ENCODE results near the gene SCAMP2. TPM values are rescaled to one million over a fixed set of nuclear protein-coding genes. Genes with fewer than 3 reads are reported as not detected.

The SCAMP2 gene
- polyA plus RNA-seq, 1 experiment, result 116 TPM

DNA sequence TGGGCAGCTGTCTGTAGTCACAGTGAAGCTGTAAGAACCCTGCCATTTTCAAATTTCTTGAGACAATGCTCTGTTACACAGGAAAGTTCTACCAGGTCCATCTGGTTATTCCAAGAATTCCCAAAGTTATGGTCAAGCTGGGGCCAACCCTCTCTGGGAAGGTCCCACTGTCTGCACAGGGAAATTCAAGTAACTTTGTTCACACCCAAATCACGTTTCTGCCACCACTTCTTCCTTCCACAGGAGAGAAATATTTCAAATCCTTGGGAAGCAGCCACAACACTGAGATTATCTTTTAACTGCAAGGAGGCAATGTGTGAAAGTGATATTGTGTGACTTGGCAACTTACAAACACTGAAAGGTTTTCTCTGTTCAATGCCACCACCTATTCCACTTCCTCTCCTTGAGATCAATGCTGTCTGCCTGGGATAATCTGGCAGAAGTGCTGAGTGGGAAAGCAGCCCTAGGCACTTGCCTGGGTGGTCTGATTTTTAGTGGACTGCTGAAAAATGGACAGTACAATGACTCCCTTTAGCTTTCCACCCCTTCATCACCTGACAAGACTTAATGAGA, 5.6 kb downstream of the SCAMP2 start:
- no peak for DNase-seq (ENCODE audit: low read depth, low spot score)
- CTCF ChIA-PET, result interaction anchor here (1.1 kb wide), 1 partner anchor 34 kb away, joined by 7 read pairs; no protein-coding TSS in a partner anchor
- Histone ChIP-seq H3K27me3 (ENCODE audit: control insufficient read depth, insufficient read depth, low read length) (no peaks in the 10 kb centered on the region), H3K4me3 (ENCODE audit: low read depth, low read length) (no peak overlapping the region), H3K9me3 (ENCODE audit: control insufficient read depth, insufficient read depth, low read length) (no peaks in the 10 kb centered on the region), H3K27ac (ENCODE audit: low read depth, low read length) (no peak overlapping the region)
- TF ChIP-seq, protein P1, sequence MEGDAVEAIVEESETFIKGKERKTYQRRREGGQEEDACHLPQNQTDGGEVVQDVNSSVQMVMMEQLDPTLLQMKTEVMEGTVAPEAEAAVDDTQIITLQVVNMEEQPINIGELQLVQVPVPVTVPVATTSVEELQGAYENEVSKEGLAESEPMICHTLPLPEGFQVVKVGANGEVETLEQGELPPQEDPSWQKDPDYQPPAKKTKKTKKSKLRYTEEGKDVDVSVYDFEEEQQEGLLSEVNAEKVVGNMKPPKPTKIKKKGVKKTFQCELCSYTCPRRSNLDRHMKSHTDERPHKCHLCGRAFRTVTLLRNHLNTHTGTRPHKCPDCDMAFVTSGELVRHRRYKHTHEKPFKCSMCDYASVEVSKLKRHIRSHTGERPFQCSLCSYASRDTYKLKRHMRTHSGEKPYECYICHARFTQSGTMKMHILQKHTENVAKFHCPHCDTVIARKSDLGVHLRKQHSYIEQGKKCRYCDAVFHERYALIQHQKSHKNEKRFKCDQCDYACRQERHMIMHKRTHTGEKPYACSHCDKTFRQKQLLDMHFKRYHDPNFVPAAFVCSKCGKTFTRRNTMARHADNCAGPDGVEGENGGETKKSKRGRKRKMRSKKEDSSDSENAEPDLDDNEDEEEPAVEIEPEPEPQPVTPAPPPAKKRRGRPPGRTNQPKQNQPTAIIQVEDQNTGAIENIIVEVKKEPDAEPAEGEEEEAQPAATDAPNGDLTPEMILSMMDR (IDR thresholded peaks at IDR 0.05; ENCODE audit: low read depth, low read length), result no peak
- POLR2A ChIA-PET, result no interaction called here

DNA sequence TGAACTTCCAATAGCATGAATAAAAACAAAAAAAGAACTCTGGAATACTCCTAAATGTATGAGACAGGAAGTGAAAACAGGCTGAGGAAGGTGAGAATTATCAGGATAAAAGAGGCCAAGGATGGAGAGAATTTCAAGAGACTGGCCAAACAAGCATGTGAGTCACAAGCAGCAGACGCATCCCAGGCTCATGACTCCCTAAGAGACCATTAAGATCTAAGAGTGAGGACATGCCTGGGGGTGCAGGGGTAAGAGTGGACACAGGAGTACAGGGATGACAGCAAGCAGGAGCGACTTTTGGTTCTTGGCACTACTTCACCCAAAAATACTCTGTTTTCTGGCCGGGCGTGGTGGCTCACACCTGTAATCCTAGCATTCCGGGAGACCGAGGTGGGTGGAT, 7.1 kb downstream of the SCAMP2 start:
- CTCF ChIA-PET, result interaction anchor here (1.1 kb wide), 1 partner anchor 36 kb away, joined by 3 read pairs; no protein-coding TSS in a partner anchor
- Histone ChIP-seq H3K4me3 (ENCODE audit: low read depth, low read length) (no peak overlapping the region), H3K9me3 (ENCODE audit: control insufficient read depth, insufficient read depth, low read length) (no peaks in the 10 kb centered on the region), H3K27ac (ENCODE audit: low read depth, low read length) (peak overlapping the region; percentile 66), H3K27me3 (ENCODE audit: control insufficient read depth, insufficient read depth, low read length) (no peaks in the 10 kb centered on the region)
- peak; percentile 48 for DNase-seq (ENCODE audit: low read depth, low spot score)
- POLR2A ChIA-PET, result interaction anchor here (0.6 kb wide), 1 partner anchor 41 kb away, joined by 6 read pairs; no protein-coding TSS in a partner anchor
- TF ChIP-seq, protein P1 (IDR thresholded peaks at IDR 0.05; ENCODE audit: low read depth, low read length), result no peak

DNA sequence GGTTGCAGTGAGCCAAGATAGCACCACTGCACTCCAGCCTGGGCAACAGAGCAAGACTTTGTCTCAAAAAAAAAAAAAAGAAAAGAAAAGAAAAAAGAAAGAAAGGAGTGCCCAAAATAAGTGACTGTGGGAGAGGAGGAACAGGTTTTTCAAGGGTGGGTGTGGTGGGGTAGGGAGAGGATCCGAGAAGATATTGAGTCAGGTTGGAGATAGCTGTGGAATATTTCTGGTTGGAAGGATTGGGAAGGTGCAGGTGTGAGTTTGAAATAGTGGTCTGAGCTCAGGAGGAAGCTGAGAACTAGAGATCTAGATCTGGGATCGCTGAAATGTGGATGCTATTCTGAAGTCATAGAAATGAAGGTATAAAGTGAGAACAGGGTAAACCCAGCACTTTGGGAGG, 7.8 kb downstream of the SCAMP2 start:
- TF ChIP-seq, protein P1 (IDR thresholded peaks at IDR 0.05; ENCODE audit: low read depth, low read length), result no peak
- Histone ChIP-seq H3K9me3 (ENCODE audit: control insufficient read depth, insufficient read depth, low read length) (no peaks in the 10 kb centered on the region), H3K27me3 (ENCODE audit: control insufficient read depth, insufficient read depth, low read length) (no peaks in the 10 kb centered on the region), H3K4me3 (ENCODE audit: low read depth, low read length) (no peak overlapping the region), H3K27ac (ENCODE audit: low read depth, low read length) (no peak overlapping the region)
- POLR2A ChIA-PET, result interaction anchor here (0.6 to 0.7 kb wide), 2 partner anchors 37 to 40 kb away, joined by 4 to 6 read pairs; no protein-coding TSS in a partner anchor
- DNase-seq (ENCODE audit: low read depth, low spot score), result no peak
- CTCF ChIA-PET, result interaction anchor here (0.7 kb wide), 1 partner anchor 23 kb away, joined by 3 read pairs; no protein-coding TSS in a partner anchor

DNA sequence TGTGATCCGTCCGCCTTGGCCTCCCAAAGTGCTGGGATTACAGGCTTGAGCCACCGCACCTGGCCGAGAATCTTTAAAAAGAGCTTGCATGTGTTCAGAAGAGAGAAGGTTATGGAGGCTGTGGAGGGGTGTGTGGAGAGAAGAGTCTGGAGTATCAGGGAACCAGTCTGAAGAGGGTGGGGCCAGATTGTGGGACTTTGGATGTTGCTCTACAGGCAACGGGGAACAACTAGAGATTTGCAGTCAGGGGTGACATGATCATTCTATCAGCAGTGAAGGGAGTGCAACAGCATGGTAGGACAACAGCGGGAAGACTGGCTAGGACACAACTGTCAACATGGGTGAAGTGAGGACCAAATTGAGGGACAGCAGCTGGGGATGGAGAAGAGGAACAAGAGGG, 8.9 kb downstream of the SCAMP2 start:
- no peak for DNase-seq (ENCODE audit: low read depth, low spot score)
- H3K4me3 ChIP-seq (ENCODE audit: low read depth, low read length), result no peak overlapping the region
- H3K9me3 ChIP-seq (ENCODE audit: control insufficient read depth, insufficient read depth, low read length), result no peaks in the 10 kb centered on the region
- no peak overlapping the region for H3K27ac ChIP-seq (ENCODE audit: low read depth, low read length)
- POLR2A ChIA-PET, result no interaction called here
- TF ChIP-seq, protein P1 (IDR thresholded peaks at IDR 0.05; ENCODE audit: low read depth, low read length), result no peak
- CTCF ChIA-PET, result no interaction called here
- H3K27me3 ChIP-seq (ENCODE audit: control insufficient read depth, insufficient read depth, low read length), result no peaks in the 10 kb centered on the region

DNA sequence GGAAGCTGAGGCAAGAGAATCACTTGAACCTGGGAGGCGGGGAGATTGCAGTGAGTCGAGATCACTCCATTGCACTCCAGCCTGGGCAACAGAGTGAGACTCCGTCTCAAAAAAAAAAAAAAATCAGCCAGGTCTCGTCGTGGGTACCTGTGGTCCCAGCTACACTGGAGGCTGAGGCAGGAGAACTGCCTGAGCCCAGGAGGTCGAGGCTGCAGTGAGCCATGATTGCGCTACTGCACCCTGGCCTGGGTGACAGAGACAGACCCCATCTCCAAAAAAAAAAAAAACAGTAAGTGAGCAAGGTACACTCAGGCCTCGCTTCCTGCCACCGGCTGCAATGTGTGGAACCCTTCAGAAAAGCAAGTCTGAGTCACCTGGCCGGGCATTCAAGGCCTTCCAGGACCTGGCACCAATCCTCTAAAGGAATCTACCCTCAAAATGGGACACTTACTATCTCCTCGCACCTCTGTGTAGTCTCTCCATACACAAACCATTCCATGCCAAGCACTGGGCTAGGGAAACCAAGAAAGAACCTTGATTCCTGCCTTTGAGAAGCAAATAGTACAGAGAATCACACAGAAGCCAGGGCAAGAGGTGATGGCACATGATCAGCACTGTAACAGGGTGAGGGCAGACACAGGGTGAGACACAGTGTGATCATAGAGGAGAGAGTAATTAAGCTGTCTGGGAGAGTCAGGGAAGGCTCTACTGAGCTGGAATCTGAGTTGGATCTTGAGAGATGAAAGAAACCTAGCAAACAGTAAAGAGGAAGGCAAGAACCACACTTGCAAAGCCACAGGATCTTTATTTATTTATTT, 9.7 kb downstream of the SCAMP2 start:
- Histone ChIP-seq H3K4me3 (ENCODE audit: low read depth, low read length) (no peak overlapping the region), H3K9me3 (ENCODE audit: control insufficient read depth, insufficient read depth, low read length) (no peaks in the 10 kb centered on the region), H3K27me3 (ENCODE audit: control insufficient read depth, insufficient read depth, low read length) (no peaks in the 10 kb centered on the region), H3K27ac (ENCODE audit: low read depth, low read length) (no peak overlapping the region)
- ChIA-PET POLR2A (no interaction called here), CTCF (interaction anchor here (1.4 kb wide), 1 partner anchor 38 kb away, joined by 4 read pairs; no protein-coding TSS in a partner anchor)
- no peak for DNase-seq (ENCODE audit: low read depth, low spot score)
- TF ChIP-seq, protein P1 (IDR thresholded peaks at IDR 0.05; ENCODE audit: low read depth, low read length), result no peak

Data from AG04450 (cell line).